CD4-positive, alpha-beta T cell treated with Interleukin-12 subunit alpha and Interleukin-12 subunit beta, for 1 hour (primary cell): ENCODE data around the gene PTPRN2.

ENCODE experiments used
- DNase-seq: peaks from one replicate; pipeline ENCODE4 v3.0.0-alpha.2; 2020

PTPRN2 gene

GRCh38 chr7:157977717-157978496 is 609.7 kb downstream of the PTPRN2 start:
- no peak for DNase-seq

DNA sequence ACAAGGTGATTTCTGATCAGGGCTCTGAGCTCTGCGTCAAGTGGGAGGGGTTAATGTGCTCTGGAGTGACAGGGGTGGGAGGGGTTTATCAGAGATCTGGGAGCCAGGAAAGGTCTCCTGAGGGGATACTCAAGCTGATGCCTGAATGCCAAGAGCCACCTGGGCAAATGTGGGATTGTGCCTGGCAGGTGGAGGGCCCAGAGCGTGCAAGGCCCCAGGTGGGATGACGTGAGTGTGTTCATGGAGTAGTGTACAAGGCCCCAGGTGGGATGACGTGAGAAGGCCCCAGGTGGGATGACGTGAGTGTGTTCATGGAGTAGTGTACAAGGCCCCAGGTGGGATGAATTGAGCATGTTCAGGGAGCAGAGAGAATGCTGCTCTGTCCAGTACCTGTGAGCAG is 610.3 kb downstream of the PTPRN2 start:
- no peak for DNase-seq

- DNase-seq: no peak
These were observed 611.2 kb downstream of the PTPRN2 start for GRCh38 chr7:157976406-157976805.

DNA sequence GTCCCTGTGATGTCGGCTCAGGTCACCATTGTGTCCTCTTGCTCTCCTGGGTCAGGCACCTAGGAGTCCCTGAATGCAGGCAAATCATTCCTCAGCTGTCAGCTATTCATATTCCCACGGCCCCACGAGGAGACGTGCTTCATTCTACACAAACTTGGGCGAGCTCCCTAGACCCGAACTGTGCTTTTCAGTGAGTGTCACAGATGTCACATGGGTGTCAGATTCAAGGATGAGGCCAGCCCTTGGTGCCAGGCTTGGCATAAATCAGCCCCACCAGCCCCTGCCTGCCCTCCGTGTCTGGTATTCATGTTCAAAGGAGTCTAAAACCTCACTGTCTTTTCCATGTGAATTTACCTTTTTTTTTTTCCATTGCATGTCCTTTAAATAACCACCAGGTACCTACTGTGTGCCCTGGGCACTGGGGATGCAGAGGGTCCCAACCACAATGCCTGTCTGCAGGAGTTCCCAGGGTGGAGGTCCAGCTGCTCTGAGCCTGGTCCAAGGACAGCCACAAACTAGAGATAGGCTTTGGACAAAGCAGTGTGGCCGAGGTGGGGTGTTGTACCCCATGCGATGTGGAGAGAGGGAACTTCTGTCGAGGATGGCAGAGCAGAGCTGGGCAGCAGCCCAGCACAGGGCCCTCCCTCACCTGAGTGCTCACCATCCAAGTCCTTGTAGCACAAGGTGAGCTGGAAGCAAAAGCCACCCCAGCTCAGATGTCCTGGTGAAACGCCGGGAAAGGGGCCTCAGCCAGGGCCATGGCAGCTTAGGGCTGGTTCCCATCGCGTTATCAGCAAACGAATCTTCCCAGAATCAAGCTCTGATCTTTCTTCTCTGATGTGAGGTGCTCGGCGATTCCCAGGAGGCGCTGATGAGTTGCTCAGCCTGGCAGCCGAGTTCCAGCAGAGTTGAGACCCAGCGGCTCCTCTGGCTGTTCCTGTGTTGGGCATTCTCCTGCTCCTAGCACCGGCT is 611.9 kb downstream of the PTPRN2 start:
- DNase-seq: no peak

DNA sequence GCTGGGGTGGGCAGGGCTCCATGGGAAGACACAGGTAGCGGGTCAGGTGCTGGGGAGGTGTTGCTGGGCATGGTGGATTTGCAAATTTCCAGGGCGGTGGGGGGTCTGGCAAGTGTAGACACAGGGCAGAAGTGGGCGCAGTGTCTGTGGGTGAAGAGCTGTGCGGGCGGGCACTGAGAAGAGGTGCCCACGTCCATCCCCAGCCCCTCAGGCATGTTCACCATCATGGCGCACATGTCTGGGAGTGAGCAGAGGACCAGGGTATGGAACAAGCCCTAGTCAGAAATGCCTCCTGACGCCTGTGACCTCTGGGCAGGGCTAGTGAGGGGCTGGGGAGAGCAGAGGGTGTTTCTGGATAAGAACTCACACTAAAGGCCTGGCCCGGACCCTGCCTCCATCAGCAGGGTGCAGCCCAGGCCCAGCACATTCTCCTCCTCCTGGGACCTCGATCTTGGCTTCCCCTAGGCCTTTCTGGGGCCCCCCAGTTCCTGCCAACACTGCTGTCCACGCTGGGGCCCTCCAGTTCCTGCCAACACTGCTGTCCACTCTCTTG is 612.9 kb downstream of the PTPRN2 start:
- no peak for DNase-seq

GRCh38 chr7:157973971-157974677 is 613.5 kb downstream of the PTPRN2 start:
- no peak for DNase-seq

GRCh38 chr7:157972914-157973313 is 614.7 kb downstream of the PTPRN2 start:
- DNase-seq: no peak

GRCh38 chr7:157971501-157971900 is 616.1 kb downstream of the PTPRN2 start:
- no peak for DNase-seq

DNA sequence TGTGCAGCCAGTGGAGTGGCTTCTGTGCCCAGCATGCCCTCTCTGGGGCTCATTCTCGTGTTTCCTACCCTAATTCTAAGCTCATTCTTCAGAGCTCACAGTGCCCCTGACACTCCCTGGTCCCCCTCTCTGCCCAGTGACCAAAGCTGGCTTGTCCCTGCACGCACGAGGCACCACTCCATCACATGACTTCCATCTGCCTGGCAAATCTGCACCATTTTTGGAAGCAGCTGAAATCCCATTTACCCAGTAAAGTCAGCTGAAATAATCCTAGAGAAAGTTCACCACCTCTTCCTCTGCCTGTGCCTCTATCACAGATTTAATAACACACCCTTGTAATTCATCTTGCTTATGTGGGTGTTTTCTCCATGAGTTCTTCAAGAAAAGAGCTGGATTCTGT is 616.9 kb downstream of the PTPRN2 start:
- DNase-seq: no peak

DNA sequence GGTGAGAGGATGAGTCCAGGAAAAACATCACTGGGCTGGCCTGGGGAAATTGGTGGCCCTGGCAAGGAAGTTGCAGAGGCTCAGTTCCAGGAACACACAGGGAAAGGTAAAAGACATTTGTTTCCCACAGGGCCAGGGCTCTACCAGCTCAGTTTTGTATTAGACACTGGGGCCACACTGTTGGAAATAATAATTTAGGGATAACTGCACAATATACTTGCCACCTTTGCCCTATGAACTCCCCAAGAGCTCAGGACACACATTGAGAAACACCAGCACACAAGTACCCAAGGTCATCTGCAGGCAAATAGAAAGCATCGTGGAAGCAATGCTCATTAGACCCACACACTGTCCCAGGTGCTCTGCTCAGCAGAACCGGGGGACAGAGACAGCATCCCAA is 617.6 kb downstream of the PTPRN2 start:
- no peak for DNase-seq

- DNase-seq: no peak
These were observed 621.1 kb downstream of the PTPRN2 start for GRCh38 chr7:157966490-157966889.

- DNase-seq: no peak
These were observed 623.1 kb downstream of the PTPRN2 start for GRCh38 chr7:157964521-157964920.

DNA sequence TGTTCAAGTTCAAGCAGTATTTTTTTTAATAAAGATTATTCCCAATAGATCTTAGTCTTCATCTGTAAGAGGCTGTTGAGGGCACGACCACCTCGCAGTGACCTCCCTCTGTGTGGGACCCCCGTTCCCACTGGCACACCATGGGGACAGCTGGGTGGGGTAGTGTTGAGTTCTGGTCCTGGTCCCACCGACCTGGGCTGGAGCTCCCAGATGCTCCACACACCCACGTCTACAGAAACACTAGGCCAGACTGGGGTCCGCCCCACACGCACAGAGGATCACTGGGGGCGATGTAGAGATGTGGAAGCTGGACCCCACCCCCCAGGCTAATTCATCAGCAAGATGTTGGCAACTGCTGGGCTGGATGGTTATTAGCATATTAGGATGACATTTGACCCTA is 623.6 kb downstream of the PTPRN2 start:
- DNase-seq: no peak

DNA sequence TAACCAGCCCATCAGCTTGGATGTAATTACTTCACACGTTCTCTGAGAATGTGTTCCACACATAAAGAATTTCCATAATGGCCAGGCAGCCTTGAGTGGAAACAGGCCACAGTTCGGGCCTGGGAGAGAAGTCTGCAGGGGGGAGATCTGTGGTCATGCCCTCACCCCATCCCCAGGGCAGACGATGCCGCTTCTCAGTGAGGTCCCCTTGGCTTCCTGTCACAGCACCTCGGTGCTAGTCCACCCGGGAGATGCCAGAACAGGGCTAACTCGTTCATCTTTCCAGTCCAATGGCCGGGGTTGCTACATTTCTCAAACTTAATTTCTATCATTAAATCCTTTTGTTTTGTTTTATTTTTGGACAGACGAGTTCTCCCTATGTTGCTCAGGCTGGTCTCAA is 624.1 kb downstream of the PTPRN2 start:
- no peak for DNase-seq

DNA sequence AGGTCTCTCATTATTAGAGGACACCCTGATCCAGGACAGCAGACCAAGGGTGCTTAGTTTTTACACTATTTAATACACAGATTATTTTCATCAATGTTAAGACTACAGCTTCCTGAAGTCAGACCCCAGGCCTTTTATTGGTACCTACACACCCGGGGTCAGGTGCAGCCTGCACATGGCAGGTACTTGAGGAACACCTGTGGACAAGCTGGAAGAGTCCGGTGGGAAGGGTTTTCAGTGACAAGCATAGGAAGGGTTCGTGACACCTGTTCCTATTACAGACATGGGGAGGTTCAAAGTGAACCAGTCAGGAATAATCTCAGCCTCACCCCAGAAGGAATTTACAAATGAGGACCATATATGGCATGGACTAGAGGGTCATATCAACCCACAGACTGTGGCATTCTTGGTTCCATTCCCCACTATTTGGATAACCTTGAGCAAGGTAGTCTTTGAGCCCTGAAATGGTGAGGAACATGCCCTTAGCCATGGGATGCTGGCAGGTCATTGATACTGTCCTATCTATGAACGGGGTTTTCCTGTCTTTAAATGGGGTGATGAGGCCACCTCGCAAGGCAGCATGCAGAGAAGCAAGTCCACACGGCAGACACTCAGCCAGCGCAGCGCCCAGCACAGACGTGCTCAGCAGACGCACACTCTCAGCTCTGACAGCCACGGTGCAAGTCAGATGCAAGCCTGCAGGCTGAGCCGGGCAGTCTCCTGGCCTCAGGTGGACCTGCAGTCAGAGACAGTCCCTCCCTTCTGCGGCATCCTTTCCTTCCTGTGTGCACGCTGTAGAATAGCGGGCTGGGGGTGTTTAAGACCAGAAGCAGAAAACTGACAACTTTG is 624.9 kb downstream of the PTPRN2 start:
- DNase-seq: no peak

DNA sequence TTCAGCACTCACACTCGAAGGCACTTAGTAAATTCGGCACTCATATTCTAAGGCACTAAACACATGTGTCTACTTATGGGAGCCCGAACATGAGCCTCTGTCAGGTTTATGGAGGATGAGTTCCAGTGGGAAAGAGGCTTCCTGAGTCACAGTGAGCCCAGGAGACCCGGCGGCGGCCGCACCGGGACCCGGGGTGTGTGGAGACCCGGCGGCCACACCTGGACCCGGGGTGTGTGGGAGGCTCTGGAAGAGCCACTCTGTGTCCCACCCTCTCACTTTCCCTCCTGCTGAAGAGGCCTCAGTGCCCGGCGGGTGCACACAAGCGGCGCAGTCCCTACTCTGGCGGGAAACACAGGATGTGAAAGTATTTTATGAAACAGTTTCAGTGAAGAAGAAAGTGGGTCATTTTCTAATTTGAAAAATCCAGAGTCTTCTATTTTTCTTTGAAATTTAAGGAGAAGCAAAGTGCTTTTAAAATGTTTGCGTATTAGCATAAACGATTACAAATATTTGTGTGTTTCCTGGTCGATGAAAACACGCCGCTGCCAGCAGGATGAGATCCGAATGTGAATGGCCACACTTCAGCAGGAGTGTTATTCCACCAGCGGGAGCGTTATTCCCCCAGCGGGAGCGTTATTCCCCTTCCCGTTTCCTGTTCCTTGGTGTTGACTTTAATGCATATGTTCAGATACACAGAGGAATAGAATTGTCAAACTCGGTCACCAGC is 625.7 kb downstream of the PTPRN2 start:
- DNase-seq: no peak

- DNase-seq: no peak
These were observed 632.1 kb downstream of the PTPRN2 start for GRCh38 chr7:157955348-157955999.

- DNase-seq: no peak
These were observed 632.7 kb downstream of the PTPRN2 start for GRCh38 chr7:157954901-157955300.

- no peak for DNase-seq
These were observed 634.6 kb downstream of the PTPRN2 start for GRCh38 chr7:157952841-157953645.
